CD4-positive, alpha-beta T cell treated with Interleukin-1 beta for 1 hour (primary cell): ENCODE data around the gene TAF8.
"Not testable (repeated sequence)": the region's sequence is repeated elsewhere in the genome, so short reads cannot be mapped to it uniquely, and the experiment has no call there.

ENCODE experiments used
- DNase-seq, 2 donors: peaks; one replicate each; pipeline ENCODE4 v3.0.0-alpha.2; 2020 to 2022

The TAF8 gene

DNA sequence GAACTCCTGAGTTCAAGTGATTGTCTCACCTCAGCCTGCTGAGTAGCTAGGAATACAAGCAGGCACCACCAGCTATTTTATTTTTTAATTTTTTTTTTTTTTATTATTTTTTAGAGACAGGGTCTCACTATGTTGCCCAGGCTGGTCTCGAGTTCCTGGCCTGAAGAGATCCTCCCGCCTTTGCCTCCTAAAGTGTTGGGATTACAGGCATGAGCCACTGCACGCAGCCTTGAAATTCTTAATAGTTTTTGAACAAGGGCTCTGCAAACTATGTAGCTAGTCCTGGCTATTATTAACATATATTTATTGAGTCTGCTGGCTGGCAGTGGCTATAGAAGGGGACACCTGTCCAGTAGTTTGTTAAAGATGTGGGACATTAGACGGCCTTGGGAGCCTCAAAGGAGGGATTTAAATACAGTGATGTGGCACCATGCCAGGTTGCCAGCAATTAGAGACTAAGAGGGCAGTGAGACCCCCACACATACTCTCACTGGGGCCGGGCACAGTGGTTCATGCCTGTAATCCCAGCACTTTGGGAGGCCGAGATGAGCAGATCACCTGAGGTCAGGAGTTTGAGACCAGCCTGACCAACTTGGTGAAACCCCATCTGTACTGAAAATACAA is 21.1 kb upstream of the TAF8 start:
- no peak for DNase-seq

DNA sequence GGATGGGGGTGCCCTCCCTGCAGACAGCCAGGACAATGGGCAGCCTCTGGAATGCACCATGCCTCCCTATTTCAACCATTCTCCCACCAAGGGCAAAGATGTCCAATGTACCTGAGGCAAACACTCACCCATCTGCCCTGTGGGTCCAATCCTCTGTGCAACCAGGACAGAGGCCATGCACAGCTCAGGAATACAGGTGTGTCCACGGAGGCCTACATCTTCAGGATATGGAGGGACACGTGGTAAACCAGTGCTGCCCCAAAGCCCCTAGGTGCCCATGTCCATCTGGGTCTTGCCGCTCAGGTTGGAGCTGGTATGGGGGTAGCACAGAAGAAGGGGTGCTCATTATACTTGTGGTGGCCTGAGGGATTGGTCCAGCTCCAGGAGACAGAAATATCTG is 20.4 kb upstream of the TAF8 start:
- no peak for DNase-seq

DNA sequence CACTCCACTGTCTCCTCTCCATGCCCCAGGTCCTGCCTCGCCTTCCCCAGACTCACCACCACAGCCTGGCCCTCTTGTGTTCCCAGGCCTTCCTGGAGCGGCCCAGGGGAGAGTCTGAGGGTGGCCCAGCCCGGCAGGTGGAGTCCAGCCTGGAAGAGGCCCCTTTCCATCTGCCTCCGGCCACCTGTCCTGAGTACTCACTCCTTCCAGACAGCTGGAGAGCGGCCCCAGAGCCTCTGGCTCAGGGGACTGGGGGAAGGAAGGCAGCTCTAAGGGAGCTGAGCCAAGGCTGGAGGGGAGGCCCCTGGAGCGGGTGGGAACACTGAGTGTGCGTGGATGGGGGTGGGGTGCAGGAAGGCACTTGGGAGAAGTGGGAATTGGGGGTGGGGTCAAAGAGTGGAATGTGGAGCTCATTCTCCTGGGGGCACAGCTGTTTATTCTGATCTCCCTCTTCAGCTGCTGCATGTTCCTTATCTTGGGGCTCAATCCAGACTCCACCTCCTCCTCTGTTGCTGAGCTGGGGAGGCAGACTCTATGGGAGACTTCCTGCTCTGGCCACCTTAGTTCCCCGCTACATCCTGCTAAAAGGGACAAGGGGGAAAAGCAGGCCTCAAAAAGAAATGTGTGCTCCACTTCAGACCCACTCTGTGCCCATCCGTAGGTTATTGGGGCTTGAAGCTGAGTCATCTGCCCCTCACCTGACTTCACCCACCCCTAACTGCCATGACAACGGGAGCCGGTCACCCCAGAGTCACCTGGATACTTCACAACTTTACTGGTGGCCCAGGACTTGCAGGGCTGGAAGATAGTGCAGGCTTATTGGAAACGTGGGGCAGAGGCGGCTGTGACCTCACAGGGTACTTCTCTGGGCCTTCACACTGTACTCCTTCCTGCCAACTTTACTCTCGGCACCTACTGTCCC is 19.5 kb upstream of the TAF8 start:
- DNase-seq, result no peak

DNA sequence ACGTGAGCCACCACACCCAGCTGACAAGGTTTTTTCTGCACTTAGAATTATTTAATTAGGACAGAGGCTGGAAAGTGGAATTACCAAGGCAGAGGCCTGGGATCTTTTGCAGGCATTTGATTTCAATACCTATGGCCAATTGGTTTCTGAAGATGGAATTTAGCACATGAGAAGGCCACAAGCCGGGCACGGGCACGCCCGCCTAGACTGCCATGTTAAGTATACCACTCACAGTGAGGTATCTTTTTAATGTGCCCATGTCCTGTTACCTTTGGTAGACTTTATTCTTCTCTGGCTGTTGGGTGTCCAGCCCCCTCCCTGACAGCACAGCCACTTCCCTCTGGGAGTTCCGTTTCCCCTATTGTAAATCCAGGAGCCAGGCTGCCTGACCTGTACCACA is 18.0 kb upstream of the TAF8 start:
- DNase-seq, result no peak

DNA sequence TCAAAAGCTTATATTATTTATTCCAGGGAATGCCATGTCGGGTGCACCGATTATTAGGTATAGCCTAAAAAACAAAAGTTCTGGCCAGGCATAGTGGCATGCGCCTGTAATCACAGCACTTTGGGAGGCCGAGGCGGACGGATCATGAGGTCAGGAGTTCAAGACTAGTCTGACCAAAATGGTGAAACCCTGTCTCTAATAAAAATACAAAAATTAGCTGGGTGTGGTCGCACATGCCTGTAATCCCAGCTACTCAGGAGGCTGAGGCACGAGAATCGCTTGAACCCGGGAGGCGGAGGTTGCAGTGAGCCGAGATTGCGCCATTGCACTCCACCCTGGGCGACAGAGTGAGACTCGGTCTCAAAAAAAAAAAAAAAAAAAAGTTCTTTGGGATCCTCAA is 12.7 kb upstream of the TAF8 start:
- DNase-seq, result not testable (repeated sequence)

DNA sequence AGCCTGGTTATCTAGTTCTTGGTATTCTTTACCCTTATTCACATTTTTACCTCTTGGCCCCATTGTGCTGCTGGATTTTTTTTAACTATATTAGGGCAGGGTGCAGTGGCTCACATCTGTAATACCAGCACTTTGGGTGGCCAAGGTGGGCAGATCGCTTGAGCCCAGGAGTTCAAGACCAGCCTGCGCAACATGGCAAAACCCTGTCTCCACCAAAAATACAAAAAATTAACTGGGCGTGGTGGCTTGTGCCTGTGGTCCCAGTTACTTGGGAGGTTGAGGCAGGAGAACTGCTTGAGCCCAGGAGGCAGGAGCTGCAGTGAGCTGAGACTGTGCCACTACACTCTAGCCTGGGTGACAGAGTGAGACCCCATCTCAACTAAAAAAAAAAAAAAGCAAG is 12.2 kb upstream of the TAF8 start:
- DNase-seq, result no peak

DNA sequence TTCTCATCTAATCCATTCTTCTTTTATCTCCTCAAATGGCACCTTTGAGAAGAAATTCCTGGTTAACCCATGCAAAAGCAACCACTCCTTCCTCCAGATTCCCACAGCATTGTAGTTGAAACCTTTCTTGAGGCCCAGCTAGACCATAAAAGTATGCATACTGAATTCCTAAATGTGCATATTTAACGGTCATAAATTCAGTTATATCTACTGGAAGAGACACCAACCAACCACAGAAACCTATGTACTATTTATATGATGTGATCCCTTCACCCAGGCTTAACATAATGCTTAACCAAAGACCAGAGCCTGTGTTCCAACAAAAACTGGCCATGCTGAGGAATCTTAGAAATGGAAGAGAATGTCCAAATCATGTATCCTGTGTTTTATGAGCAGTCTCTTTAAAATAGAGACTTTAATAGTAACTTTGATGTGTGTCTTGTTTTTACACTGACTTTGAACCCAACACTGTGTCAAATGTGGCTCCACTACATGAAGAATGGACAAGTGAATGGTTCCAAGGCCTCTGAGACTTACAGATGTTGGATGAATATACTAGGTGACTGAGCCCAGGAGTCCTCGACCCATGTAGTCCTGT is 11.4 kb upstream of the TAF8 start:
- DNase-seq, result no peak

DNA sequence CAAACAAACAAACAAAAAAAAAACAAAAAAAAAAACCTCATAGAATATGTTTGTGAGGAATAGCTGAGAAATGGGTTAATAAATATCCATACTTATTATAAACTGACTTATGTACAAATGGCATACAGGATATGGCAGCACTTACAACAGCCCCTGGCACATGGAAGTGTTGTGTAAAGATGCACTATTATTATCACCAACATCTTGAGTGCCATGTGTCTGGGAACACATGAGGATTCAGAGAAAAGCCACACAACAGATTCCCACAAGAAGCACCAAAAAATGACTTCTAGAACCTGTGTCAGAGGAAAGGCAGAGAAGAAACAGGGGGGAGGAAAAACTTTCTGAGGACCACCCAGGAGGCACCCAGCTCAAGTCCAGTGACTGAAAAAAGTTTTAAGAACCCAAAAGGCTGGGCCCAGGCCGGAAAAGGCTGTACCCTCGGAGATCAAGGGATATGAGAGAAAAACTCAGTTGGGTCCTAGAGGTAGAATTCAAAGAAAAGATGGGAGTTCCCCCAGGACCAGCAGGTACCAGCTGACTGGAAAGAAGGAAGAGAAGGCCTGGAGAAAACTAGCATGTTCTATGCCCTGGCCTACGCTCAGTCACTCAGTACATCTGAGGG is 9.4 kb upstream of the TAF8 start:
- DNase-seq, result no peak

DNA sequence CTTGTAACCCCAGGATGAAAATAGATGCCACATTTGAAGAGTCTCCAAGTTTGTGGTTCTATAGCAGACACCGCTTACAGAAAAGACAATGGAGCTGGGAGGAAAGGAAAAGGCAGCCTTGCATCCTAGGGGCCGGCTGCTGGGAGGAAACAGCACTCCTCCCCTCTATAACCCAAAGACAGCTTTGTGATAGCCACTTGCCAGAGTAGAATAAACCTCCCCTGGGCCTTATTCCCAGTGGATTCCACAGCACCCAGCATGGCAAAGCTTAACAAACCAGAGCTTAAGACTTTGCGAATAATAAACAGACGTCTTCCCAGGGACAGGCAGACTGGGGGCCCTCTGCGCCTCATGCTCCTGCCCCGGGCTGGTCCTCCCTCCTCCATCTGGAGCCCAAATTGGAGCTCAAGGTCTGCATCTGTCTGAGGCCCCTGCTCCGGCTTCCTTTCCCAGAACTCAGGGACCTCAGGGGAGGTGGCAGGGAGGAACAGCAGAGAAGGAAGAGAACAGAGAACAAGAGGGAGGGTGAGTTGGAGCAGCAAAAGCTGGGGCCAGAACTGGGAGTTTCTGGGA is 8.8 kb upstream of the TAF8 start:
- DNase-seq, result no peak

DNA sequence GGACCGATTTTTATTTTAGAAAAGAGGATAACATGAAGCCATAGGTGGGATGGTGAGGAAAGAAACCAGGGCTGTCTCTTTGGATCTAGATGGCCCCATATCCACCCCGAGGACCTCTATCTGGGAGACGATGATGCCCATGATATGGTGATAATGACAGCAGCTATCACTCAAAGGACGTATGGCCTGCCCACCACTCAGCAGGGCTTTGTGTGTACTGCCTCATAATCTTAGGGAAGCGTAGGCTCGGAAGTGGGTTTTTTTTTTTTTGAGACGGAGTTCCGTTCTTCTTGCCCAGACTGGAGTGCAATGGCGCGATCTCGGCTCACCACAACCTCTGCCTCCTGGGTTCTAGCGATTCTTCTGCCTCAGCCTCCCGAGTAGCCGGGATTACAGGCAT is 8.2 kb upstream of the TAF8 start:
- DNase-seq, result no peak

DNA sequence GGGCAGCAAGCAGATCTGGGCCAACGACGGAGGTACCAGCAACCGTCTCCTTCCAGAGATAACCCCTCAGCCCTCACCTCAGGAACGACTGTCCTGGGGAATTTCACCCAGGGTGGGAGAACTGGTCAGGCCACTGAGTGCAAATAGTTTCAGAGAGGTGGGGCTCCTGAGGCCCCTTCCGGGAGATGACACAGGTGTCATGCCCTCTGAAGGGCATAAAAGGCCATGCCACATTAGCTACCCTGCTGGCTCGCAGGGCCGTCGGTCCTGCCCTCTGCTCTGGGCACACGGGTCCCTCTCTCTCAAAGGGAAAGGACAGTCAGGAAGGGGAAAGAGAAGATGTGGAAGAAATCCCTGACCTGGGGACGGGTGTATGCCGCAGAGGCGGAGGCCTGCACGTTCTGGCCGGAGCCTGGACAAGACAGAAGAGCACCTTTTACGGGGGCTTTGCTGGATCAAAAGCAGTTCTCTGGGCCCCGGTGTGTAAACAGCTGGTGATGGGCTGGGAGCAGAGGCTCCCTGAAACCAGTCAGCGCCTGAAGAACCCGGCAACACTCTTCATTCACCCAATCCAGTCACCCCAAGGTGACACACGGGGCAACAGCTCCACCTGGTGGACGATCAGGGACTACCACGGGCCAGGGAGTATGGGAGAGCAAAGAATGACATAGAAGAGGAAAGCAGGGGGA is 6.4 kb upstream of the TAF8 start:
- peak; percentile 86 to 90 for DNase-seq

DNA sequence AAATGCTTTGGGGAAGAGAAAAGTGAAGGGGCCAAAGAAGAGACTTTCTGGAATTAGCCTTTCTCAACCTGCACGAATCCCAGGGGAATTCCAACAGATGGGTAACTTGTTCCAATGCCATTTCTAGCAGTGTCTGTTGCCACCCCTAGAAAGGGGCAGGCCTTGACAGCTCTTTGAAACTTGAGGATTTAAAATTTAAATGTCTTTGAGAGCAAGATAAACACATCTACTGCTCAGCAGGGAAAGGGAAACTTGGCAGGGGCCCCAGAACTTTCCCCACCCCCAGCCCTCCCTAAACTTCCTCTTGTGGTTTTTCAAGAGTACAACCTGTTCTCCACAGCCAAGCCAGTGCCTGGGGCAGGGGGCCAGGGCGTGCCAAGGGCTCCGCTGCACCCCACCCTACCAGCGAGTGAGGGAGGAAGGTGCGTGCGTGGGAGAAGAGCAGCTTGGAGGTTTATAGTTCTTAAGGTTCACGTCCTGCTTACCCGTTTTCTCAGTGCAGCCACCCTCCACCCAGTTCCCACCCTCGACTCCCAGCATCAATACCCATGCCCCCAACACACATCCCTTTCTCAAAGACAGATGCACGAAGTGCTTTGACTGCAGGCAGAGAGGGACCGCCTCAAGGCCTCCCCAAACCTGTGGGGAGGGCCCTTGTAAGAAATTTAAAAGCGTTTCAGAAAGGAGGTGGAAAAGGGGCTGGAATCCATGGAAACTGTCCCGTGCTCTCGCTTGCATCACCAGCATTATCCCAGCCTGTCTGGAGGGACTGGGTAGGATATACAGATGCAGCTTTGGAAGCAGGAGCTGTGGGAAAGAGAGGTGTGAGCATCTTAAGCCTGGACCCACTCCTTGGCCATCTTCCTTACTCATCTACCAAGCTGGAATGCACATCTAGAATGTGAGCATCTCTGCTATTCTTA is 4.5 kb upstream of the TAF8 start:
- DNase-seq, result peak; percentile 79 to 81

DNA sequence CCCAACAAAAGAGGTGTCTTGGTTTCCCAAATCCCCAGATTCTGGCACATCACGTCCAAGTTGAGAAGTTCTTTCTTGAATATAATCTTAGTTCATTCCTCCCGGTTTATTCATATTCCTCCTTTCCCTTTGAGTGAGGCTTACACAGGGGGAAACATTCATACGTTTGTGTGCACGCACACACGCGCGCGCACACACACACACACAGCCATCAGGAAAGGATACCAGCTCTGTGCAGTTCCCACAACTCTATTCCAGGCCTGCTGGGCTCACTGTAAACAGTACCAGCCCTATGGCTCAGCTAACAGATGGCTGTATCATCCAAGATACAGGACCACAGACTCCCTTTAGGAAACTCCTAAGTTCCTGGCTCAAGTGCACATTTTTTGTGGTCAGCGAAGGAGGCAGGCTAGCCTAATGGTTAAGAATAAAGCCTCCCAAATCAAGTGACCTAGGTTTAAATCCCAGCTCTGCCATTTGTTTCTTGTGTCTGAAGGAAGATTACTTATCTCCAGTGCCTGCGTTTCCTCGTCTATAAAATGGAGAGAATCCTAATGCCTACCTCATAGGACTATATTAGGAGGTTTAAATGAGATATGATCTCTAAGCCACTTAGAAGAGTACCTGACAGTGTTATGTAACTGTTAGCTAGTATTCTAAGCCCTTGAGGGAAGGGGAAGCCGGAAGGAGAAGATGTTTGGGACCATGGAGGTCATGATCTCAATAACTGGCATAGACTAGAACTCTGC is 3.7 kb upstream of the TAF8 start:
- DNase-seq, result no peak

DNA sequence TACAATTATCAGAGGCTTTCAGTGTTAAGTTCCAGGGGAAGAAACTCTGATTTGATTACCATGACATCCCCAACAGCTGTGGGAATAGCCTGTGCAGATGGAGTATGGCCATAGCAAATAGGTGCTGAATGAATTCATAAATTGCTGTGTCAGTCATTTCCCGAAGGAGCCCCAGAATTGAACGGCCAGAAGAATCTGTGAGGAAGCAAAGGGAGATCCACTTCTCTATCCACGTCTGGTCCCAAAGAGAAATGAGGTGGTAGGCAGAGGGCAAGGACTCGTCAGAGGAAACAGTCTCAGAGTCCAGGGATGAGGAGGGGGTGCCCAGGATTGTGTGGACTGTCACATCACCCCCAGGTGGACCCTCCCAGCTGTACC is 3.1 kb upstream of the TAF8 start:
- DNase-seq, result no peak

DNA sequence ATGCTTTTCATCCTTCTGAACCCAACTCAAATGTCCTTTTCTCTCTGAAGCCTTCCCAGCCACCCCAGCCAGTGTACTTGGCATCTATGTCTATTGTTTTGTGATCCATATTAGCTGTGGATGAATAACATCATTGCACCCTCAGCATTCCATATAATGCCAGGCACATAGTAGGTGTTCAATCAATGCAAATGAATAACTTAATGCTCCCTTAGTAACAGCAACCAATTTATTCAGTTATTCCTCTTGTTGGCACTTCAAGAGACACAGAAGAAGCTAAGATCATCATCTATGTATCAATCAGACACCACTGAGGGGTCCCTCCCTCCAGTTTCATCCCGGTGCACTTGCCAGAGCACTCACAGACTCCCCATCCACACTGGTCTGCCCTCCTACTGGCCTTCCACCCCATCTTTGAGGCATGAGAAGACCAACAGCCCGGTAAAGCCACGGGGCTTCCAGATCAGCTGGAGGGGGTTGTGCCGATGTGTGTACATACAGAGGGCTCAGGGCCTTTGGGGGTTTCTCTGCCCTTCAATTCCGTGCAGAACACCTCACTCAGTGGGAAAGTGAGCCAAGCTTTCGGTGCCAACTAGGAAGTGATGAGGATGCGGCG is 2.4 kb upstream of the TAF8 start:
- no peak for DNase-seq

DNA sequence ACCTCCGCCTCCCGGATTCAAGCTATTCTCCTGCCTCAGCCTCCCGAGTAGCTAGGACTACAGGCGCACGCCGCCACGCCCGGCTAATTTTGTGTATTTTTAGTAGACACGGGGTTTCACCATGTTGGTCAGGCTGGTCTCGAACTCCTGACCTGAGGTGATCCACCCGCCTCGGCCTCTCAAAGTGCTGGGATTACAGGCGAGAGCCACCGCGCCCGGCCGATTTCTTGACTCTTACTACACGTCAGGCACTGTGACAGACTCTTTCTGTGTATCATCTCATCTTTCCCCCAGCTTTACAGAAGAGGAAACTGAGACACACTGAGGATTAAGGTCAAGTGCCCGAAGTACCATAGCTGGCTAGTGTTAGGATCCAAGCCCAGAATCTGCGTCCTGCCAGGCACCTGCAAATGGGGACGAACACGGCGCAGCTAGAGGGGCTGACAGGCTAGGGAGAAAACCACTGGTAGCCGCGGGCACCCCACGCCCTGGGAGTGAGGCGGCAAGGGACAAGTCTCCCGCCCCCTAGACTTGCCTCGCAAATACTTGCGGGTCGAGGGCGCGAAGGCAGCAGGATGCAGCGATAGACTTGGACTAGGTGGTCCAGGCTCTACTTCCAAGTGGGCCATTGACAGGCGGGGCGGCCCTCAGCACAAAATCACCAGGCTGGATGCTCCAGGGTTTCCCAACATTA is 1.1 kb upstream of the TAF8 start:
- DNase-seq, result no peak

DNA sequence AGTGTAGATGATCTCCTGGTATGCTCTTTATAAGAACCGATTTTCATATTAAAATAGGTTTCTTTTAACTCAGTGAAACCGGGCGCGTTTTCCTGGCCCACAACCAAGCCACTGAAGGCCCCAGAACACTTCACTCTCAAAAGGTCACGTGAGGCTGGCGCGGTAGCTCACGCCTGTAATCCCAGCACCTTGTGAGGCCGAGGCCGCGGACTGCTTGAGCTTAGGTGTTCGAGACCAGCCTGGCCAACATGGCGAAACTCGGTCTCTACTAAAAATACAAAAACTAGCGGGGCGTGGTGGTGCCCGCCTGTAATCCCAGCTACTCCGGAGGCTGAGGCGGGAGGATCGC is 402 bp upstream of the TAF8 start:
- DNase-seq, result peak; percentile 46 to 47

DNA sequence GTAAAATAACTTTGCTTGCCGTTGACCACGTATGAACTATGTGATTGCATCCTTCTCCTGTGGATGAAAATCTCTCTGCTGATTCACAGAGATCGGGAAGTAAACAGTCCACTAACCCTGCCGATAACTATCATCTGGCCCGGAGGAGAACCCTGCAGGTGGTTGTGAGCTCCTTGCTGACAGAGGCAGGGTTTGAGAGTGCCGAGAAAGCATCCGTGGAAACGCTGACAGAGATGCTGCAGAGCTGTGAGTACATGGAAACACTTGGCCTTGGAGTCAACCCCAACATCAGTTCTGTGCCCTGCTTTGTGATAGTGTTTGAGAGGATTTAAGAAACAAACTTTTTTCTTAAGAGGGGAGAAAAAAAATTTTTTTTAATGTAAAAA is 937 bp downstream of the TAF8 start:
- DNase-seq, result no peak

DNA sequence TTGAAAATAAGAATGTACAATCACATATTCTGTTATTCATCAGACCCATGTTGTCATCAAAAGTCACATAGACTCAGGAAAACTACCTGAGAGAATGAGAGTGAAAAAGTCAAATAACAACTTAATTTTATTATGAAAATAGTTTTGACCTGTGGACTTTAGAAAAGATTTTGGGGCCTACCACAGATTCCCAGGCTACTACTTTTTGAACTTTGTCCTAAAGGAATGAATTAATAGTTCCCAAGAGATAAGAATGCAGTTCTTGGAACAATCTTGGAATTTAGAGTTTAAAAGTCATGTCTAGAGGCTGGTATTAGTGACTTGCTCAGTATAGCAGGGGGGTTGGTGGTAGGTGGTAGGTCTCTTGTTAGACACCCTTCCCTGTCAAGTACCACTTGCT is 3.3 kb downstream of the TAF8 start:
- DNase-seq, result no peak

DNA sequence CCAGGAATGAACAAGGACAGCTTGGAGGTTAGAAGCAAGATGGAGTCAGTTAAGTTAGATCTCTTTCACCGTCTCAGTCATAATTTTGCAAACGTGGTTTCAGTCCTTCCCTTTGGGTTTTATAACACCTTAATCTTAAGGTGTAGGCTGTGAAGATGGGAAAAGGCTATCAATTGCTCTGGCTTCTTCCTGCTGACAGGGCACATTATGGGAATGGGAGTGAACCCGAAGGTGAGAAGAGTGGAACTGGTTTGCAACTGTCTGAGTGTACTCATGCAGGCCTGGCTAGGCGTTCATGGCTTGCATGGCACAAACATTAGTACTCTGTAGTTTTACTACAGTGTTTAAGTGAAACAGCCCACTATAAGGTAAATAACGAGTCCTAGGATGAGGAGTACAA is 9.4 kb downstream of the TAF8 start:
- DNase-seq, result no peak
